ENCODE results near the gene CABCOCO1. TPM values are rescaled to one million over a fixed set of nuclear protein-coding genes. Genes with fewer than 3 reads are reported as not detected.
"Not testable (repeated sequence)": the region's sequence is repeated elsewhere in the genome, so short reads cannot be mapped to it uniquely, and the experiment has no call there.

Gene CABCOCO1
- total RNA-seq, 1 donor from 2014 or later = not detected

GRCh38 chr10:61701055-61701705 lies 38.5 kb downstream of the CABCOCO1 start:
- DNase-seq (ENCODE audit: low read depth) (no peak), FAIRE-seq (no peak)
- H3K36me3 ChIP-seq (ENCODE audit: control insufficient read depth, insufficient read depth, low read length) = no peaks in the 10 kb centered on the region
- TF ChIP-seq CTCF (IDR thresholded peaks at IDR 0.05; ENCODE audit: insufficient read depth, low read length, severe bottlenecking) = no peak
- H3K4me3 ChIP-seq (ENCODE audit: low read depth, low read length) = no peak overlapping the region
- no peaks in the 10 kb centered on the region for H3K27me3 ChIP-seq (ENCODE audit: control insufficient read depth, insufficient read depth, low read length)

- Histone ChIP-seq H3K36me3 (ENCODE audit: control insufficient read depth, insufficient read depth, low read length) (no peaks in the 10 kb centered on the region), H3K27me3 (ENCODE audit: control insufficient read depth, insufficient read depth, low read length) (no peaks in the 10 kb centered on the region), H3K4me3 (ENCODE audit: low read depth, low read length) (no peak overlapping the region)
- DNase-seq (ENCODE audit: low read depth) = no peak
- FAIRE-seq = no peak
- no peak for TF ChIP-seq CTCF (IDR thresholded peaks at IDR 0.05; ENCODE audit: insufficient read depth, low read length, severe bottlenecking)
Measured at GRCh38 chr10:61701706-61702105, 39.0 kb downstream of the CABCOCO1 start.

GRCh38 chr10:61702584-61702983 lies 39.9 kb downstream of the CABCOCO1 start:
- H3K4me3 ChIP-seq (ENCODE audit: low read depth, low read length) = no peak overlapping the region
- DNase-seq (ENCODE audit: low read depth) (no peak), FAIRE-seq (no peak)
- H3K36me3 ChIP-seq (ENCODE audit: control insufficient read depth, insufficient read depth, low read length) = no peaks in the 10 kb centered on the region
- no peaks in the 10 kb centered on the region for H3K27me3 ChIP-seq (ENCODE audit: control insufficient read depth, insufficient read depth, low read length)
- TF ChIP-seq CTCF (IDR thresholded peaks at IDR 0.05; ENCODE audit: insufficient read depth, low read length, severe bottlenecking) = no peak

GRCh38 chr10:61705022-61705613 lies 42.4 kb downstream of the CABCOCO1 start:
- DNase-seq (ENCODE audit: low read depth) (no peak), FAIRE-seq (no peak)
- Histone ChIP-seq H3K27me3 (ENCODE audit: control insufficient read depth, insufficient read depth, low read length) (no peaks in the 10 kb centered on the region), H3K4me3 (ENCODE audit: low read depth, low read length) (no peak overlapping the region), H3K36me3 (ENCODE audit: control insufficient read depth, insufficient read depth, low read length) (no peaks in the 10 kb centered on the region)
- TF ChIP-seq CTCF (IDR thresholded peaks at IDR 0.05; ENCODE audit: insufficient read depth, low read length, severe bottlenecking) = no peak

GRCh38 chr10:61708846-61709245 lies 46.1 kb downstream of the CABCOCO1 start:
- Histone ChIP-seq H3K36me3 (ENCODE audit: control insufficient read depth, insufficient read depth, low read length) (no peaks in the 10 kb centered on the region), H3K27me3 (ENCODE audit: control insufficient read depth, insufficient read depth, low read length) (no peaks in the 10 kb centered on the region), H3K4me3 (ENCODE audit: low read depth, low read length) (no peak overlapping the region)
- DNase-seq (ENCODE audit: low read depth) (no peak), FAIRE-seq (no peak)
- TF ChIP-seq CTCF (IDR thresholded peaks at IDR 0.05; ENCODE audit: insufficient read depth, low read length, severe bottlenecking) = no peak

- H3K27me3 ChIP-seq (ENCODE audit: control insufficient read depth, insufficient read depth, low read length); FAIRE-seq; H3K4me3 ChIP-seq (ENCODE audit: low read depth, low read length); H3K36me3 ChIP-seq (ENCODE audit: control insufficient read depth, insufficient read depth, low read length); DNase-seq (ENCODE audit: low read depth): not testable (repeated sequence)
Measured at GRCh38 chr10:61712105-61712504, 49.4 kb downstream of the CABCOCO1 start.

GRCh38 chr10:61719475-61719874 lies 56.7 kb downstream of the CABCOCO1 start:
- DNase-seq (ENCODE audit: low read depth); H3K27me3 ChIP-seq (ENCODE audit: control insufficient read depth, insufficient read depth, low read length); H3K36me3 ChIP-seq (ENCODE audit: control insufficient read depth, insufficient read depth, low read length); FAIRE-seq; H3K4me3 ChIP-seq (ENCODE audit: low read depth, low read length): not testable (repeated sequence)

All from bronchial epithelial cell (primary cell).